Measurements from ENCODE around the gene DLG5. TPM values are rescaled to one million over a fixed set of nuclear protein-coding genes. Genes with fewer than 3 reads are reported as not detected.

The DLG5 gene
- total RNA-seq, 1 donor from 2014 or later, result 45.3 TPM

DNA sequence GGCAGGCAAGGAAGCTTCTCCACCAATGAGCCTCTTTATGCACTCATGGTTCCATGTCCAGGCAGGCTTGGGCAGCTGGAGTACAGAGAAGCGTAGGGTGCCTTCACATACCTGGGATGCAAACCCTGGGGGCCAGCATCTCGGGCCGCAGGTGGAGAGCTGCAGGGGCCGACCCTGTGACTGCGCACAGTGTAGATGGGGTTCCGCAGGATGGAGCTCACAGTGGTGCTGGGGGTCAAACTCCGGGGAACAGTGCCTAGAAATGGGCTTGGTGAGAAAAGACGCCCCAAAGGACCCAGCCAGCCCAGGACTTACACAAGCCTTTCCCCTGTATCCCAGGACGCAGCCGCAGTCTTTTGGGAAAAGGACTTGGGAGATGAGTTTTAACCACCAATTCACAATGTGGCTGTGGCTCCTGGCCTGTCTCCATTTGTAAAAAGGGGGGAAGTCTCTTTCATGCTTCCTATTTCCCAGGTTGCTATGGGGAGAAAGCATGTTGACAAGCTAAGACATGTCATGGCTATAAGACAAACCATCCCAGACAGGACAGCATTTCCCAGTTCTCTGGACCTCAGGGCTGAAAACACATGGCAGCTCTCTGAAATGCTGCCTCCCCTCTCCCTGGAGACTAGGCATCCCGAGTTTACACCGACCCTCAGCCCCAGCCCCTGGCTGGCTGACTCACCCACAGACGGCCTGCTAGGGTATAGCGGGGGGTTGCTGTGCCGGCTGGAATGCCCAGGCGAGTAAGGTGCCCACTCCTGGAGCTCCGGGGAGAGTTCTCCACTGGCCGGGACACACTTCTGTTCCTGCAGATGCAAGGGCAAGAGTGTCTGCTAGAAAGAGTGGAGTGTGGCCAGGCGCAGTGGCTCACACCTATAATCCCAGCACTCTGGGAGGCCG lies 107.1 kb downstream of the DLG5 start:
- peak; percentile 86 for DNase-seq (ENCODE audit: low read depth)
- Histone ChIP-seq H3K27me3 (ENCODE audit: control insufficient read depth, insufficient read depth, low read length) (no peaks in the 10 kb centered on the region), H3K4me3 (ENCODE audit: low read depth, low read length) (no peak overlapping the region), H3K36me3 (ENCODE audit: control insufficient read depth, insufficient read depth, low read length) (peaks cover 30% of the 10 kb centered on the region)
- TF ChIP-seq, protein P1, sequence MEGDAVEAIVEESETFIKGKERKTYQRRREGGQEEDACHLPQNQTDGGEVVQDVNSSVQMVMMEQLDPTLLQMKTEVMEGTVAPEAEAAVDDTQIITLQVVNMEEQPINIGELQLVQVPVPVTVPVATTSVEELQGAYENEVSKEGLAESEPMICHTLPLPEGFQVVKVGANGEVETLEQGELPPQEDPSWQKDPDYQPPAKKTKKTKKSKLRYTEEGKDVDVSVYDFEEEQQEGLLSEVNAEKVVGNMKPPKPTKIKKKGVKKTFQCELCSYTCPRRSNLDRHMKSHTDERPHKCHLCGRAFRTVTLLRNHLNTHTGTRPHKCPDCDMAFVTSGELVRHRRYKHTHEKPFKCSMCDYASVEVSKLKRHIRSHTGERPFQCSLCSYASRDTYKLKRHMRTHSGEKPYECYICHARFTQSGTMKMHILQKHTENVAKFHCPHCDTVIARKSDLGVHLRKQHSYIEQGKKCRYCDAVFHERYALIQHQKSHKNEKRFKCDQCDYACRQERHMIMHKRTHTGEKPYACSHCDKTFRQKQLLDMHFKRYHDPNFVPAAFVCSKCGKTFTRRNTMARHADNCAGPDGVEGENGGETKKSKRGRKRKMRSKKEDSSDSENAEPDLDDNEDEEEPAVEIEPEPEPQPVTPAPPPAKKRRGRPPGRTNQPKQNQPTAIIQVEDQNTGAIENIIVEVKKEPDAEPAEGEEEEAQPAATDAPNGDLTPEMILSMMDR (IDR thresholded peaks at IDR 0.05; ENCODE audit: insufficient read depth, low read length, severe bottlenecking), result no peak
- peak; percentile 89 for FAIRE-seq

DNA sequence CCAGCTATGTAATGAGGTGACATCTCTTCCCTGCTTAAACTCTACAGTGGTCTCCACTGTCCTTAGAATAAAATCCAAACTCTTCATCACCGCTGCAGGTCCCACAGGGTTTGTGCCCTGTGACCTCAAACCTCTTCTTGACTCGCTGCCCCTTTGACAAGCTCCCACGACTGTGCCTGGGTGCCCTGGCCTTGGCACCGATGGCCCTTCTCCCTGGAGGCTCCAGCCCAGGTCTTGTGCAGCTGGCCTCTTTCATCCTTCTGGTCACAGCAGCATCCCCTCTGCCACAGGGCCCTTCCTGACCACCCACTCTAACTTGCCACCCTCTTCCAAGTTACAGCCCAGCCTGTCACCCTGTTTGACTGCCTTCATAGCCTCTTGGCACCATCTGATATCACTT lies 108.2 kb downstream of the DLG5 start:
- DNase-seq (ENCODE audit: low read depth) (no peak), FAIRE-seq (no peak)
- TF ChIP-seq, protein P1 (IDR thresholded peaks at IDR 0.05; ENCODE audit: insufficient read depth, low read length, severe bottlenecking), result no peak
- Histone ChIP-seq H3K4me3 (ENCODE audit: low read depth, low read length) (no peak overlapping the region), H3K27me3 (ENCODE audit: control insufficient read depth, insufficient read depth, low read length) (no peaks in the 10 kb centered on the region), H3K36me3 (ENCODE audit: control insufficient read depth, insufficient read depth, low read length) (peaks cover 33% of the 10 kb centered on the region)

DNA sequence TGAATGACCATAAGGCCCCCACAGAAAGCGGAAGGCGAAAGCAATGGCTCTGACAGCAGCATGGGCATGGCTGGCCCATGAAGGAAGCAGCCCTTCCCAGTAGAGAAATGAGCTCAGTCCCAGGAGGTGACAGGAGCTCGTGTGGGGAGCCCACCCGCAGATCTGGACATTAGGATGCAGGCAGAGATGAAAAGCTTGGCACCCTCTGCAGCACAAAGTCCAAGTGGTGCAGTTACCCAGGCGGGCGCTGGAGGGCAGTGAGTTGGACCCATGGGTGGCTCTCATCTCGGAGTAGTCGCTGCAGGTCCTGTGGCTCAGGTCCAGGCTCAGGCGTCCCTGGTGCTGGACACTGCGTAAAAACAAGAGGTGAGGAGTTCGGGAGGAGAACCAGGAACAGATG lies 109.0 kb downstream of the DLG5 start:
- TF ChIP-seq, protein P1 (IDR thresholded peaks at IDR 0.05; ENCODE audit: insufficient read depth, low read length, severe bottlenecking), result no peak
- no peak for FAIRE-seq
- Histone ChIP-seq H3K36me3 (ENCODE audit: control insufficient read depth, insufficient read depth, low read length) (peaks cover 37% of the 10 kb centered on the region), H3K27me3 (ENCODE audit: control insufficient read depth, insufficient read depth, low read length) (no peaks in the 10 kb centered on the region), H3K4me3 (ENCODE audit: low read depth, low read length) (no peak overlapping the region)
- DNase-seq (ENCODE audit: low read depth), result no peak

DNA sequence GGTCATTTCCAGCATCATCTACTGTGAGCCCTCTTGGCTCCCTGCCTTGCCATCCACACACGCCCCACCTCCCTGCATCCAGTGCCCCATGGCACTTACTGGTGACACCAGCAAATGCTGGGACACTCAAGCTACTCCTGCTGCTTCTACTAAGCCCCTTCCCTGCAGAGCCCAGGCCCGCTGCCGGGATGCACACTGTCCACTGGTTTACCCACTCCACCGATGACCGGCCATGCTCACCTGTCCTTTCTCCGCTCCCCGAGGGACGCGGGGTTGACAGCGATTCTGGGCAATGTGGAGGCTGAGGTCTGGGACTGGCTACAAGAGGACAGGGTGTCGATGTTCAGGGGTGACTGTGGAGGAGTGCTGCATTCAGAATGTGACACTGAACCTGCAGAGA lies 110.2 kb downstream of the DLG5 start:
- H3K36me3 ChIP-seq (ENCODE audit: control insufficient read depth, insufficient read depth, low read length), result peaks cover 36% of the 10 kb centered on the region
- FAIRE-seq (no peak), DNase-seq (ENCODE audit: low read depth) (no peak)
- TF ChIP-seq, protein P1 (IDR thresholded peaks at IDR 0.05; ENCODE audit: insufficient read depth, low read length, severe bottlenecking), result no peak
- no peak overlapping the region for H3K4me3 ChIP-seq (ENCODE audit: low read depth, low read length)
- no peaks in the 10 kb centered on the region for H3K27me3 ChIP-seq (ENCODE audit: control insufficient read depth, insufficient read depth, low read length)

DNA sequence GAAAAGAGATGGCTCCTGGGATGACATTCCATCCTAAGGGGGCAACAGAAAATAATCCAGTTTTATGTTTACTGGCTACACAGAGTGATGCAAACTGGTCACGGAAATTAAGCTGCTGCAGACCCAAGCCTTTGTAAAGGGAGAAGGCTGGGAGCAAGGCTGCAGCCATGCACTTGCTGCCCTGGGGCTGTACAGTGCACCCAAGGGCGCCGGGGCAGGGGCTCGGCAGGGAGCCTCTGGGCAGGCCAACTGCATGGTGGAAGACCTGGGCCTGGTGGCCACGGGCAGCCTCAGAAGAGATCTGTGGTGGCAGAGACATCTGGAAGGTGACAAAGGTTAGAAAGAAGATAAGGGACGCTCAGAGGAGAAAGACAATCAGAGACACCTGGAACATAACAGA lies 113.8 kb downstream of the DLG5 start:
- DNase-seq (ENCODE audit: low read depth) (no peak), FAIRE-seq (no peak)
- H3K36me3 ChIP-seq (ENCODE audit: control insufficient read depth, insufficient read depth, low read length), result peaks cover 39% of the 10 kb centered on the region
- H3K4me3 ChIP-seq (ENCODE audit: low read depth, low read length), result no peak overlapping the region
- TF ChIP-seq, protein P1 (IDR thresholded peaks at IDR 0.05; ENCODE audit: insufficient read depth, low read length, severe bottlenecking), result no peak
- no peaks in the 10 kb centered on the region for H3K27me3 ChIP-seq (ENCODE audit: control insufficient read depth, insufficient read depth, low read length)
